Measurements from ENCODE around the gene FUT4. TPM values are rescaled to one million over a fixed set of nuclear protein-coding genes. Genes with fewer than 3 reads are reported as not detected.

Gene FUT4, protein sequence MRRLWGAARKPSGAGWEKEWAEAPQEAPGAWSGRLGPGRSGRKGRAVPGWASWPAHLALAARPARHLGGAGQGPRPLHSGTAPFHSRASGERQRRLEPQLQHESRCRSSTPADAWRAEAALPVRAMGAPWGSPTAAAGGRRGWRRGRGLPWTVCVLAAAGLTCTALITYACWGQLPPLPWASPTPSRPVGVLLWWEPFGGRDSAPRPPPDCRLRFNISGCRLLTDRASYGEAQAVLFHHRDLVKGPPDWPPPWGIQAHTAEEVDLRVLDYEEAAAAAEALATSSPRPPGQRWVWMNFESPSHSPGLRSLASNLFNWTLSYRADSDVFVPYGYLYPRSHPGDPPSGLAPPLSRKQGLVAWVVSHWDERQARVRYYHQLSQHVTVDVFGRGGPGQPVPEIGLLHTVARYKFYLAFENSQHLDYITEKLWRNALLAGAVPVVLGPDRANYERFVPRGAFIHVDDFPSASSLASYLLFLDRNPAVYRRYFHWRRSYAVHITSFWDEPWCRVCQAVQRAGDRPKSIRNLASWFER
- 1 to 10 TPM in 3 of 4 donors, under 1 TPM in 1; 0.92 to 1.9 (median 1.5) TPM for total RNA-seq

DNA sequence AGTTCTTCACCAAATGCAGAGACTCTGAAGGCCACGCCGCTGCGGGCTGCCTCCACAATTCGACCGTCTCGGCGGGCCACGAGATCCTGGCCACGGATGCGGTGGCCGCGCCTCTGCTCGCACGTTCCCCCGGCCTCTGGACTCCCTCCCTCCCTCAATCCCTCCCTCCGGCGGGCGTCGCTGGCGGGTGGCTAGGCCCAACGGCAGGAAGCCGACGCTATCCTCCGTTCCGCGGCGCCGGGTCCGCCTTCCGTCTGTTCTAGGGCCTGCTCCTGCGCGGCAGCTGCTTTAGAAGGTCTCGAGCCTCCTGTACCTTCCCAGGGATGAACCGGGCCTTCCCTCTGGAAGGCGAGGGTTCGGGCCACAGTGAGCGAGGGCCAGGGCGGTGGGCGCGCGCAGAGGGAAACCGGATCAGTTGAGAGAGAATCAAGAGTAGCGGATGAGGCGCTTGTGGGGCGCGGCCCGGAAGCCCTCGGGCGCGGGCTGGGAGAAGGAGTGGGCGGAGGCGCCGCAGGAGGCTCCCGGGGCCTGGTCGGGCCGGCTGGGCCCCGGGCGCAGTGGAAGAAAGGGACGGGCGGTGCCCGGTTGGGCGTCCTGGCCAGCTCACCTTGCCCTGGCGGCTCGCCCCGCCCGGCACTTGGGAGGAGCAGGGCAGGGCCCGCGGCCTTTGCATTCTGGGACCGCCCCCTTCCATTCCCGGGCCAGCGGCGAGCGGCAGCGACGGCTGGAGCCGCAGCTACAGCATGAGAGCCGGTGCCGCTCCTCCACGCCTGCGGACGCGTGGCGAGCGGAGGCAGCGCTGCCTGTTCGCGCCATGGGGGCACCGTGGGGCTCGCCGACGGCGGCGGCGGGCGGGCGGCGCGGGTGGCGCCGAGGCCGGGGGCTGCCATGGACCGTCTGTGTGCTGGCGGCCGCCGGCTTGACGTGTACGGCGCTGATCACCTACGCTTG is at the start of gene FUT4:
FUT4 (plus strand) TSS at position 227 of the 951 bp plus-strand sequence; CDS start at position 440, 213 bp downstream.
- H3K4me1 ChIP-seq: peaks cover 0 to 10% of the 10 kb centered on the region in 2 donors
- DNase-seq (peak; percentile 74 to 77), ATAC-seq (peak; percentile 89 to 91)
- in situ Hi-C loops (cut with MboI; ENCODE audit: low sequenced_read_pairs in 4 of 4) (no loop called here), intact Hi-C loops (cut with DNase I; ENCODE audit: low total_unique reads) (no loop called here)
- no peaks in the 10 kb centered on the region for H3K27me3 ChIP-seq
- no peaks in the 10 kb centered on the region for H3K36me3 ChIP-seq
- TF ChIP-seq, protein P1, sequence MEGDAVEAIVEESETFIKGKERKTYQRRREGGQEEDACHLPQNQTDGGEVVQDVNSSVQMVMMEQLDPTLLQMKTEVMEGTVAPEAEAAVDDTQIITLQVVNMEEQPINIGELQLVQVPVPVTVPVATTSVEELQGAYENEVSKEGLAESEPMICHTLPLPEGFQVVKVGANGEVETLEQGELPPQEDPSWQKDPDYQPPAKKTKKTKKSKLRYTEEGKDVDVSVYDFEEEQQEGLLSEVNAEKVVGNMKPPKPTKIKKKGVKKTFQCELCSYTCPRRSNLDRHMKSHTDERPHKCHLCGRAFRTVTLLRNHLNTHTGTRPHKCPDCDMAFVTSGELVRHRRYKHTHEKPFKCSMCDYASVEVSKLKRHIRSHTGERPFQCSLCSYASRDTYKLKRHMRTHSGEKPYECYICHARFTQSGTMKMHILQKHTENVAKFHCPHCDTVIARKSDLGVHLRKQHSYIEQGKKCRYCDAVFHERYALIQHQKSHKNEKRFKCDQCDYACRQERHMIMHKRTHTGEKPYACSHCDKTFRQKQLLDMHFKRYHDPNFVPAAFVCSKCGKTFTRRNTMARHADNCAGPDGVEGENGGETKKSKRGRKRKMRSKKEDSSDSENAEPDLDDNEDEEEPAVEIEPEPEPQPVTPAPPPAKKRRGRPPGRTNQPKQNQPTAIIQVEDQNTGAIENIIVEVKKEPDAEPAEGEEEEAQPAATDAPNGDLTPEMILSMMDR (IDR thresholded peaks at IDR 0.05 in 4 of 5, conservative IDR thresholded peaks at IDR 0.05 in 1 of 5): no peak
- TF ChIP-seq POLR2A (IDR thresholded peaks at IDR 0.05): peak; percentile 45 to 57
- H3K27ac ChIP-seq: peak within 1 kb of the TSS; percentile 84 to 93 (median 92)
- peak within 1 kb of the TSS; percentile 70 to 86 (median 82) for H3K4me3 ChIP-seq
- H3K9me3 ChIP-seq: no peaks in the 10 kb centered on the region

DNA sequence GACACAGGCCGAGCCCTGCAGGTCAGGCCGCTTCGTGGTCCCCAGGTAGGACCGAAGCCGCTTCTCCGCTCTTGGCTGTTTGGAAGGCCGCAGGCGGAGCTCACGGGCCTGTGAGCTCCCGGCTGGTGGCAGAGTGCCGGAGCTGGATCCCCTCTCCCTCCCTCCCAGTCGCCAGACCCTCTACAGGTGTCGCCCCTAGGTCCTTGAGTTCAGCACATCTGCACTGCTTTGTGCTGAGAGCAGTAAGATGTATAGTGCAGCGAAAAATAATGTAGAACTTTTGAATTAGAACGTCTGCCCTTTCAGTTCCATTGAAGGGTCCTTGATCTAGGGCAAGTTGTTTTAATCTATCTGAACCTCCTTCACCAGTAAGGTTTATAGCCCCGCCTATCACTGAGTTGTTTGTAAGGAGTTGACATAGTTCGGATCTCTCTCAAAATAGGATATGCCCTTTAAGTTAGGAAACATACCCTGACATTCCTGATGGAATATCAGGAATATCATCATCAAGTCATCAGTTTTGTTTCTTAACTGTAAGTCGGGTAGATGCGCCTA is 49.5 kb upstream of the FUT4 start:
- peak overlapping the region; percentile 80 to 94 (median 86) for H3K4me3 ChIP-seq
- DNase-seq (no peak), ATAC-seq (peak; percentile 64 to 68)
- in situ Hi-C loops (cut with MboI; ENCODE audit: low sequenced_read_pairs in 4 of 4): loop anchor here (25.0 kb wide), 3 partner anchors 707 to 1293 kb away; partner anchors contain the start of genes CEP57 (in 2 of the 4), FAM76B (in 2 of the 4), MED17 (in 2 of the 4) and C11orf54 (in 1 of the 4)
- H3K4me1 ChIP-seq: peaks cover 24 to 27% of the 10 kb centered on the region in 2 donors
- intact Hi-C loops (cut with DNase I; ENCODE audit: low total_unique reads): loop anchor here (5.0 kb wide), 1 partner anchor 478 kb away; the partner anchor contains the start of genes CWC15 and KDM4D
- H3K27ac ChIP-seq: peak overlapping the region; percentile 76 to 87 (median 82)
- TF ChIP-seq, protein P1 (IDR thresholded peaks at IDR 0.05 in 4 of 5, conservative IDR thresholded peaks at IDR 0.05 in 1 of 5): no peak
- TF ChIP-seq POLR2A (IDR thresholded peaks at IDR 0.05): no peak
- H3K9me3 ChIP-seq: no peaks in the 10 kb centered on the region
- no peaks in the 10 kb centered on the region for H3K27me3 ChIP-seq
- H3K36me3 ChIP-seq: peaks cover 3 to 42% of the 10 kb centered on the region in 2 donors

DNA sequence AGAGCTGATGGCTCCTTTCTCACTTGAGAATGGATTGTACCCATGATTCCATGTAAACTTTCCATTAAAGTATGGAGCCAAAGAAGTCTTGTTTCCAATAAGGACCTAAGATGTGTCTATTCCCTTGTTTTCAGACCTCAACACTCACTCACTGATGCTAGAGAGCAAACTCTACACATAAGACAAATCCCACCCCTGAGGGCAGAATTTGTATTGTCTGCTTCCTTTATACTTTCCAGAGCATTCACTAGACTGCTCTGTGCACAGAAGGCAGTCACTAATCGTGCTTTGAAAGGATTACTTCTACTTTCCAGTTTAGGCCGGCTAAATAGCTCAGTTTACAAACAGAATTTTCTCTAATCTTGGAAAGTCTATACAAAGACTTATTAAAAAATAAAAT is 43.5 kb upstream of the FUT4 start:
- no peak for DNase-seq
- Histone ChIP-seq H3K27ac (no peak overlapping the region), H3K4me1 (peaks cover 3 to 5% of the 10 kb centered on the region in 2 donors), H3K27me3 (no peaks in the 10 kb centered on the region), H3K4me3 (no peak overlapping the region), H3K36me3 (peaks cover 3 to 47% of the 10 kb centered on the region in 2 donors), H3K9me3 (no peaks in the 10 kb centered on the region)
- in situ Hi-C loops (cut with MboI; ENCODE audit: low sequenced_read_pairs in 4 of 4) (loop anchor here in 3 of 4 donors (5.0 to 25.0 kb wide), 3 partner anchors 603 to 613 kb away; no protein-coding TSS in a partner anchor), intact Hi-C loops (cut with DNase I; ENCODE audit: low total_unique reads) (no loop called here)
- TF ChIP-seq, protein P1 (IDR thresholded peaks at IDR 0.05 in 4 of 5, conservative IDR thresholded peaks at IDR 0.05 in 1 of 5): no peak
- no peak for TF ChIP-seq POLR2A (IDR thresholded peaks at IDR 0.05)
- ATAC-seq: no peak

DNA sequence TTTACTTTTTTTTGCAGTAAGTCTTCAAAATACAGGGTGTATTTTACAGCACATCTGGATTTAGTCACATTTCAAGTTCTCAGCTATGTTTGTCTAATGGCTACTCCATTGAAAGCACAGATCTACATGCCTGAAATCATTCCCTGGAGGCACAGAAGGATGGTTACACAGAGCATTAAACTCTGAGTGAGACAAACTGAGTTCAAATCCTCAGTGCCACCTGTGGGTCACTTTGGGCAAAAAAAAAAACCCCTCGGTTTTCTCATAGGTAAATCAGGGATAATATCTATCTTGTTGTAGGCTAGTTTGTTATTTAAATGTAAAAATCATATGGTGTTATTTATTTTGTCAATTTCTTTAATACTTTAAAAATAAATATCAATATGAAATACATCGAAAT is 42.2 kb upstream of the FUT4 start:
- peaks cover 3 to 45% of the 10 kb centered on the region in 2 donors for H3K36me3 ChIP-seq
- intact Hi-C loops (cut with DNase I; ENCODE audit: low total_unique reads): no loop called here

More for the DNA sequence above, 42.2 kb upstream of the FUT4 start:
- Histone ChIP-seq H3K27me3 (no peaks in the 10 kb centered on the region), H3K4me1 (no peaks in the 10 kb centered on the region), H3K4me3 (no peak overlapping the region), H3K27ac (no peak overlapping the region), H3K9me3 (no peaks in the 10 kb centered on the region)
- DNase-seq (no peak), ATAC-seq (no peak)
- TF ChIP-seq, protein P1 (IDR thresholded peaks at IDR 0.05 in 4 of 5, conservative IDR thresholded peaks at IDR 0.05 in 1 of 5): no peak
- in situ Hi-C loops (cut with MboI; ENCODE audit: low sequenced_read_pairs in 4 of 4): loop anchor here in 3 of 4 donors (5.0 to 25.0 kb wide), 3 partner anchors 604 to 614 kb away; no protein-coding TSS in a partner anchor

Measured in gastrocnemius medialis (tissue), 4 donors.